GM12892 (cell line): ENCODE data around the gene SLC1A3.

Source experiments
- POLR2A ChIP-seq: IDR thresholded peaks from 2 replicates; pipeline ENCODE4 v1.6.1; 2011; ENCODE audit warnings: low read depth, low read length, control low read depth
- POLR2AphosphoS5 ChIP-seq: IDR thresholded peaks from 2 replicates; pipeline ENCODE4 v1.6.1; 2011; ENCODE audit warnings: low read depth, low read length, control low read depth
- TAF1 ChIP-seq: IDR thresholded peaks from 2 replicates; pipeline ENCODE4 v1.6.1; 2011; ENCODE audit warnings: low read depth, mild to moderate bottlenecking, control low read depth, low read length, borderline replicate concordance

- TF ChIP-seq POLR2A (no peak), TAF1 (no peak), POLR2AphosphoS5 (no peak)
Observed at GRCh38 chr5:36712706-36713105, 106.3 kb downstream of the SLC1A3 start.
